Kidney glomerular epithelial cell (primary cell): ENCODE data around the gene UMAD1.

Experiments
- DNase-seq: peaks from one replicate; lab custom pipeline; 2025; lab: John Stamatoyannopoulos, UW

Gene UMAD1

GRCh38 chr7:7693881-7694280 lies 53.3 kb downstream of the UMAD1 start:
- DNase-seq = peak; percentile 85

- no peak for DNase-seq
Measured at GRCh38 chr7:7694542-7694941, 54.0 kb downstream of the UMAD1 start.

- no peak for DNase-seq
Measured at GRCh38 chr7:7695111-7695817, 54.7 kb downstream of the UMAD1 start.

- peak; percentile 85 for DNase-seq
Measured at GRCh38 chr7:7696458-7697119, 56.0 kb downstream of the UMAD1 start.

GRCh38 chr7:7698930-7699329 lies 58.4 kb downstream of the UMAD1 start:
- DNase-seq = no peak

- DNase-seq = no peak
Measured at GRCh38 chr7:7699380-7699779, 58.8 kb downstream of the UMAD1 start.

- no peak for DNase-seq
Measured at GRCh38 chr7:7699970-7700369, 59.4 kb downstream of the UMAD1 start.

- no peak for DNase-seq
Measured at GRCh38 chr7:7701527-7701926, 61.0 kb downstream of the UMAD1 start.

GRCh38 chr7:7702826-7703225 lies 62.3 kb downstream of the UMAD1 start:
- no peak for DNase-seq

- DNase-seq = no peak
Measured at GRCh38 chr7:7703427-7703826, 62.9 kb downstream of the UMAD1 start.

- DNase-seq = no peak
Measured at GRCh38 chr7:7704867-7705266, 64.3 kb downstream of the UMAD1 start.

GRCh38 chr7:7705318-7705717 lies 64.8 kb downstream of the UMAD1 start:
- DNase-seq = no peak

GRCh38 chr7:7706101-7706511 lies 65.6 kb downstream of the UMAD1 start:
- no peak for DNase-seq

- DNase-seq = no peak
Measured at GRCh38 chr7:7706556-7707172, 66.1 kb downstream of the UMAD1 start.

- no peak for DNase-seq
Measured at GRCh38 chr7:7707246-7707645, 66.7 kb downstream of the UMAD1 start.

- DNase-seq = no peak
Measured at GRCh38 chr7:7707806-7708205, 67.3 kb downstream of the UMAD1 start.

- no peak for DNase-seq
Measured at GRCh38 chr7:7709291-7709690, 68.7 kb downstream of the UMAD1 start.

- DNase-seq = no peak
Measured at GRCh38 chr7:7710469-7710868, 69.9 kb downstream of the UMAD1 start.

- no peak for DNase-seq
Measured at GRCh38 chr7:7713730-7714129, 73.2 kb downstream of the UMAD1 start.

GRCh38 chr7:7718492-7718891 lies 77.9 kb downstream of the UMAD1 start, which contains the start of gene RPA3:
Gene RPA3, minus strand, starts transcription at chr7:7718607. Its CDS starts 78,189 bp downstream, at chr7:7640418.
- DNase-seq = no peak

- peak; percentile 53 for DNase-seq
Measured at GRCh38 chr7:7719236-7719635, 78.7 kb downstream of the UMAD1 start.

- no peak for DNase-seq
Measured at GRCh38 chr7:7720193-7720592, 79.6 kb downstream of the UMAD1 start.
